H1 (cell line): ENCODE results near the gene SCARB2. TPM values are rescaled to one million over a fixed set of nuclear protein-coding genes. Genes with fewer than 3 reads are reported as not detected.

Source experiments
- CTCF ChIA-PET: fragments of 300-600 bp; sonication (Branson Sonifier 250); formaldehyde crosslinking; loops from one replicate; lab custom pipeline; 2021; ENCODE audit not compliant: partially characterized antibody; lab: Charles Lee
- POLR2A ChIA-PET: fragments of 300-600 bp; sonication (Branson Sonifier 250); formaldehyde crosslinking; loops from one replicate; lab custom pipeline; 2021; ENCODE audit warnings: inconsistent platforms; ENCODE audit not compliant: partially characterized antibody; lab: Charles Lee
- DNase-seq, 2 experiments: peaks; one replicate each; pipeline versions ENCODE4 v3.0.0 to v3.0.0-alpha.2; 2010 to 2022; ENCODE audit warnings: low spot score in 2 of 2, low read depth in 1 of 2, mixed read lengths in 1 of 2
- FAIRE-seq: peaks from 2 replicates; lab custom pipeline; 2011; peaks lifted over from hg19 to GRCh38; lab: Jason Lieb, UNC
- H2AFZ ChIP-seq: 2 replicates; pipeline ENCODE4 v1.8.1; 2012; ENCODE audit warnings: low read length, inconsistent platforms
- H2AK5ac ChIP-seq: 2 replicates; pipeline ENCODE4 v1.6.1; 2013; ENCODE audit warnings: low read depth, low read length
- H2BK120ac ChIP-seq: replicated peaks from 2 replicates; pipeline ENCODE3; 2013; ENCODE audit warnings: low read depth, low read length, inconsistent platforms
- H2BK12ac ChIP-seq: 2 replicates; pipeline ENCODE4 v1.6.1; 2013; ENCODE audit warnings: low read depth, low read length
- H2BK15ac ChIP-seq: 2 replicates; pipeline ENCODE4 v1.6.1; 2013; ENCODE audit warnings: low read length
- H2BK20ac ChIP-seq: 2 replicates; pipeline ENCODE4 v1.6.1; 2013; ENCODE audit warnings: low read length
- H2BK5ac ChIP-seq: 2 replicates; pipeline ENCODE4 v1.6.1; 2013; ENCODE audit warnings: low read depth, low read length
- H3K14ac ChIP-seq: 2 replicates; pipeline ENCODE4 v1.6.1; 2013; ENCODE audit warnings: inconsistent platforms; ENCODE audit not compliant: insufficient read length
- H3K18ac ChIP-seq: 2 replicates; pipeline ENCODE4 v1.6.1; 2013; ENCODE audit warnings: low read length; ENCODE audit errors: extremely low read depth
- H3K23ac ChIP-seq: 2 replicates; pipeline ENCODE4 v1.6.1; 2013; ENCODE audit warnings: inconsistent platforms; ENCODE audit not compliant: insufficient read length
- H3K23me2 ChIP-seq: 2 replicates; pipeline ENCODE4 v1.6.1; 2013; ENCODE audit warnings: low read depth, low read length
- H3K27ac ChIP-seq: 2 replicates; pipeline ENCODE4 v1.6.1; 2011; ENCODE audit warnings: low read depth, low read length, inconsistent platforms
- H3K27me3 ChIP-seq, 4 experiments: replicated peaks in 1 of 4; 1 replicate in 1 of 4; 2 replicates in 3 of 4; pipeline versions ENCODE4 v1.6.1 to v1.8.1; 2011 to 2013; ENCODE audit warnings: low read length in 3 of 4, mild to moderate bottlenecking in 3 of 4, inconsistent platforms in 2 of 4, mixed read lengths in 2 of 4, moderate library complexity in 1 of 4; ENCODE audit not compliant: control insufficient read depth in 3 of 4, insufficient read depth in 3 of 4; ENCODE audit errors: extremely low read depth in 1 of 4
- H3K36me3 ChIP-seq, 4 experiments: 2 replicates each; pipeline versions ENCODE4 v1.6.1 to v1.8.1; 2011 to 2013; ENCODE audit warnings: mild to moderate bottlenecking in 4 of 4, low read length in 3 of 4, moderate library complexity in 2 of 4, control low read depth in 1 of 4, inconsistent platforms in 1 of 4; ENCODE audit not compliant: insufficient read depth in 4 of 4, control insufficient read depth in 2 of 4
- H3K4ac ChIP-seq: replicated peaks from 2 replicates; pipeline ENCODE3; 2013; ENCODE audit warnings: low read length, low read depth, mixed read lengths, inconsistent platforms; ENCODE audit not compliant: insufficient read length
- H3K4me1 ChIP-seq, 4 experiments: replicated peaks in 1 of 4; 1 replicate in 1 of 4; 2 replicates in 3 of 4; pipeline versions ENCODE4 v1.6.1 to v1.8.1; 2011 to 2013; ENCODE audit warnings: low read length in 3 of 4, inconsistent platforms in 2 of 4, mixed read lengths in 1 of 4; ENCODE audit not compliant: insufficient read depth in 4 of 4, control insufficient read depth in 3 of 4
- H3K4me2 ChIP-seq, 2 experiments: 2 replicates each; pipeline versions ENCODE4 v1.6.1 to v1.8.1; 2011 to 2013; ENCODE audit warnings: low read depth in 2 of 2, low read length in 2 of 2, control low read depth in 1 of 2, inconsistent platforms in 1 of 2, mild to moderate bottlenecking in 1 of 2; ENCODE audit not compliant: insufficient read depth in 1 of 2
- H3K4me3 ChIP-seq, 4 experiments: fragments of 200-600, 300-600 bp in 1 of 4; sonication (generic), shearing (Covaris generic), sonication (Bioruptor Twin) in 1 of 4; 2 replicates each; pipeline versions ENCODE4 v1.5.1 to v1.8.1; 2011 to 2016; ENCODE audit warnings: low read length in 4 of 4, low read depth in 3 of 4, control low read depth in 2 of 4, inconsistent platforms in 2 of 4, mild to moderate bottlenecking in 2 of 4, mixed read lengths in 1 of 4, moderate library complexity in 1 of 4; ENCODE audit not compliant: insufficient read depth in 2 of 4; ENCODE audit errors: extremely low read depth in 1 of 4
- H3K56ac ChIP-seq: replicated peaks from 2 replicates; pipeline ENCODE3; 2013; ENCODE audit warnings: low read depth, mild to moderate bottlenecking, mixed read lengths, low read length, inconsistent platforms; ENCODE audit not compliant: insufficient read length
- H3K79me1 ChIP-seq: 2 replicates; pipeline ENCODE4 v1.6.1; 2013; ENCODE audit warnings: low read depth, low read length, control low read depth
- H3K79me2 ChIP-seq, 2 experiments: 2 replicates each; pipeline versions ENCODE4 v1.6.1 to v1.8.1; 2012 to 2013; ENCODE audit warnings: low read length in 2 of 2, mild to moderate bottlenecking in 2 of 2, inconsistent platforms in 1 of 2; ENCODE audit not compliant: insufficient read depth in 2 of 2, control insufficient read depth in 1 of 2
- H3K9ac ChIP-seq, 4 experiments: replicated peaks in 1 of 4; 1 replicate in 1 of 4; 2 replicates in 3 of 4; pipeline versions ENCODE4 v1.6.1 to v1.8.1; 2011 to 2013; ENCODE audit warnings: low read depth in 3 of 4, low read length in 3 of 4, control low read depth in 2 of 4, mild to moderate bottlenecking in 2 of 4, moderate library complexity in 2 of 4, inconsistent platforms in 1 of 4; ENCODE audit errors: extremely low read depth in 1 of 4
- H3K9me3 ChIP-seq, 2 experiments: 2 replicates each; pipeline versions ENCODE4 v1.6.1 to v1.8.1; 2012 to 2013; ENCODE audit warnings: mild to moderate bottlenecking in 2 of 2, moderate library complexity in 2 of 2, control low read depth in 1 of 2, inconsistent platforms in 1 of 2, low read depth in 1 of 2, low read length in 1 of 2, mixed read lengths in 1 of 2; ENCODE audit not compliant: insufficient read depth in 2 of 2
- H4K20me1 ChIP-seq, 2 experiments: replicated peaks in 1 of 2; 2 replicates each; pipeline versions ENCODE3 to v1.8.1; 2011 to 2013; ENCODE audit warnings: inconsistent platforms in 2 of 2, low read length in 2 of 2, mild to moderate bottlenecking in 1 of 2; ENCODE audit not compliant: insufficient read depth in 2 of 2, control insufficient read depth in 1 of 2
- H4K5ac ChIP-seq: 2 replicates; pipeline ENCODE4 v1.6.1; 2013; ENCODE audit warnings: low read length, low read depth, mixed read lengths, inconsistent platforms; ENCODE audit not compliant: insufficient read length
- H4K8ac ChIP-seq: 2 replicates; pipeline ENCODE4 v1.8.0; 2013; ENCODE audit warnings: mild to moderate bottlenecking, moderate library complexity, low read length, inconsistent platforms; ENCODE audit not compliant: insufficient read depth; ENCODE audit errors: extremely low read depth
- H4K91ac ChIP-seq: replicated peaks from 2 replicates; pipeline ENCODE3; 2013; ENCODE audit warnings: low read length, mixed read lengths, inconsistent platforms; ENCODE audit not compliant: insufficient read length
- BCL11A ChIP-seq, 2 experiments: IDR thresholded peaks; one replicate each; pipeline ENCODE4 v1.6.1; 2011; ENCODE audit warnings: low read depth in 2 of 2, low read length in 2 of 2, mild to moderate bottlenecking in 2 of 2
- CEBPB ChIP-seq: IDR thresholded peaks from 2 replicates; pipeline ENCODE4 v1.6.1; 2012; ENCODE audit warnings: low read depth, low read length
- CHD1 ChIP-seq: IDR thresholded peaks from 2 replicates; pipeline ENCODE4 v1.6.1; 2012; ENCODE audit warnings: low read depth, low read length, improper control_type of control experiment
- GTF2F1 ChIP-seq: IDR thresholded peaks from 2 replicates; pipeline ENCODE4 v1.6.1; 2012; ENCODE audit warnings: low read depth, low read length, improper control_type of control experiment, borderline replicate concordance
- SIRT6 ChIP-seq: IDR thresholded peaks from one replicate; pipeline ENCODE4 v1.7.1; 2012; ENCODE audit warnings: low read length, inconsistent platforms
- SRF ChIP-seq: IDR thresholded peaks from 2 replicates; pipeline ENCODE4 v1.6.1; 2011; ENCODE audit warnings: mild to moderate bottlenecking, low read depth, low read length, moderate library complexity
- TAF7 ChIP-seq: optimal IDR thresholded peaks from 2 replicates; pipeline ENCODE3; 2011; ENCODE audit warnings: low read depth, mild to moderate bottlenecking, inconsistent platforms, low read length, moderate library complexity, borderline replicate concordance
- WGBS, 2 experiments: shearing (Covaris generic) in 1 of 2; methylation state at CpG; one replicate each; pipeline versions ENCODE4 v1.1.6 to v1.1.7; 2013 to 2015; ENCODE audit warnings: low lambda C conversion rate in 2 of 2, mixed read lengths in 2 of 2, inconsistent platforms in 1 of 2, low coverage in 1 of 2, missing lambda C conversion rate in 1 of 2; ENCODE audit not compliant: insufficient replicate concordance in 2 of 2, insufficient coverage in 1 of 2, insufficient read length in 1 of 2; ENCODE audit errors: extremely low coverage in 1 of 2, missing lambda C conversion rate in 1 of 2; 5-methylcytosine and 5-hydroxymethylcytosine counted together
- polyA plus RNA-seq, 7 experiments: library from polyadenylated mRNA; depleted of rRNA in 3 of 7; stranded (reverse) in 5 of 7; unstranded in 2 of 7; fragments of >200 nt in 5 of 7; fragments of 200-250 nt in 2 of 7; gene quantifications; 1 replicate in 5 of 7; 2 replicates in 1 of 7; 4 replicates in 1 of 7; pipeline versions ENCODE4 v1.2.1 to v1.2.3, GENCODE V29; 2011 to 2013; ENCODE audit warnings: missing spikeins in 2 of 7, mixed read lengths in 2 of 7
- total RNA-seq: library from RNA; stranded (reverse); fragmentation: NEBNext Ultra II Directional; extraction: Animal tissue kit (Norgen Biotek cat#: 25700); gene quantifications from 2 replicates; pipeline ENCODE4 v1.2.1, GENCODE V29; 2021

The SCARB2 gene
- total and polyA plus RNA-seq, 2 of the 8 experiments (the other 6 are each of a cell fraction or from before 2014, with no cell fraction given) = 18.5 to 35.7 TPM

- ChIA-PET CTCF (interaction anchor here (1.0 to 3.4 kb wide), 5 partner anchors 11 to 167 kb away, joined by 3 to 14 read pairs (median 8); no protein-coding TSS in a partner anchor), POLR2A (interaction anchor here (1.0 to 1.3 kb wide), 2 partner anchors 19 to 43 kb away, joined by 3 read pairs; no protein-coding TSS in a partner anchor)
- no peak overlapping the region for H3K18ac ChIP-seq
- no peak overlapping the region for H4K5ac ChIP-seq
- H3K36me3 ChIP-seq = no peaks in the 10 kb centered on the region
- H2BK15ac ChIP-seq = no peak overlapping the region
- no peak overlapping the region for H2BK12ac ChIP-seq
- DNase-seq (no peak), FAIRE-seq (no peak)
- 81% methylated on average over 4 of the region's 4 CpGs; no CpG with 5 or more reads in 1 of the 2 experiments for WGBS, 2 experiments
- no peak overlapping the region for H3K56ac ChIP-seq
- no peak overlapping the region for H3K14ac ChIP-seq
- no peak overlapping the region for H3K9ac ChIP-seq
- no peak overlapping the region for H3K23ac ChIP-seq
- no peak overlapping the region for H2AK5ac ChIP-seq
- no peak overlapping the region for H2AFZ ChIP-seq
- H3K27ac ChIP-seq = no peak overlapping the region
- H3K4ac ChIP-seq = no peak overlapping the region
- H2BK5ac ChIP-seq = no peak overlapping the region
- no peak overlapping the region for H2BK20ac ChIP-seq
- H3K27me3 ChIP-seq = no peaks in the 10 kb centered on the region
- H3K9me3 ChIP-seq = no peaks in the 10 kb centered on the region
- peaks cover 0 to 4% of the 10 kb centered on the region in 2 experiments for H4K20me1 ChIP-seq
- H4K91ac ChIP-seq = no peak overlapping the region
- no peak overlapping the region for H3K4me2 ChIP-seq
- H3K4me3 ChIP-seq = no peak overlapping the region
- no peak overlapping the region for H2BK120ac ChIP-seq
- peaks cover 0 to 34% of the 10 kb centered on the region in 2 experiments; a peak in 3 of 4 replicates for H3K79me2 ChIP-seq
- H3K79me1 ChIP-seq = peaks cover 2% of the 10 kb centered on the region; the same call in 1 of the 2 replicates
- H3K4me1 ChIP-seq = peaks cover 4 to 17% (median 8%) of the 10 kb centered on the region in 4 experiments
- peaks cover 11% of the 10 kb centered on the region for H3K23me2 ChIP-seq
- TF ChIP-seq BCL11A (IDR thresholded peaks at IDR 0.05; ENCODE audit: low read depth in 2 of 2, low read length in 2 of 2) (no peak), CEBPB (no peak), TAF7 (no peak), SIRT6 (no peak), SRF (no peak), CHD1 (no peak), GTF2F1 (no peak)
- no peak overlapping the region for H4K8ac ChIP-seq
Observed at GRCh38 chr4:76210452-76210851, 3.2 kb downstream of the SCARB2 start.
